ENCODE data around the gene CDH15. TPM values are rescaled to one million over a fixed set of nuclear protein-coding genes. Genes with fewer than 3 reads are reported as not detected.
A peak's percentile ranks its signal among the peaks of the same experiment; 100 is the strongest.

Gene CDH15
- total and polyA plus RNA-seq, 11 donors: 0.16 to 0.32 (median 0.18) TPM; not detected in 8

- ATAC-seq: no peak
- peaks cover 0 to 20% (median 12%) of the 10 kb centered on the region in 12 donors for H3K4me1 ChIP-seq
- H3K4me3 ChIP-seq: no peak overlapping the region
- peak in 1 of 5 donors; percentile 62 for DNase-seq
- H3K27ac ChIP-seq: no peak overlapping the region
- no peaks in the 10 kb centered on the region for H3K36me3 ChIP-seq
- peaks cover 4 to 62% (median 29%) of the 10 kb centered on the region in 9 donors for H3K27me3 ChIP-seq
- WGBS, 4 donors: 77 to 86% (median 82%) methylated on average over 10 to 14 of the region's 14 CpGs
- TF ChIP-seq CTCF (IDR thresholded peaks at IDR 0.05) (no peak), POLR2A (IDR thresholded peaks at IDR 0.05) (no peak)
- intact Hi-C loops (cut with DNase I): loop anchor here (5.0 to 10.0 kb wide), 5 partner anchors 227 to 432 kb away; partner anchors contain the start of gene APRT (in 4 of the 10)
- H3K9me3 ChIP-seq: no peaks in the 10 kb centered on the region
These were observed 1.8 kb upstream of the CDH15 start for GRCh38 chr16:89169778-89170177.

- Histone ChIP-seq H3K4me1 (peaks cover 0 to 20% (median 12%) of the 10 kb centered on the region in 12 donors), H3K4me3 (peak overlapping the region in 10 of 12 donors; percentile 5 to 44 (median 40)), H3K27me3 (peaks cover 4 to 61% (median 29%) of the 10 kb centered on the region in 9 donors), H3K9me3 (no peaks in the 10 kb centered on the region), H3K36me3 (no peaks in the 10 kb centered on the region), H3K27ac (no peak overlapping the region)
- WGBS, 4 donors: 13 to 18% (median 15%) methylated on average over 26 to 34 of the region's 34 CpGs
- TF ChIP-seq POLR2A (IDR thresholded peaks at IDR 0.05) (no peak), CTCF (IDR thresholded peaks at IDR 0.05) (no peak)
- peak in 1 of 5 donors; percentile 64 for DNase-seq
- ATAC-seq: no peak
- intact Hi-C loops (cut with DNase I): loop anchor here in 1 of 10 donors (5.0 kb wide), 1 partner anchor 428 kb away; no protein-coding TSS in a partner anchor
These were observed 967 bp upstream of the CDH15 start for GRCh38 chr16:89170346-89171215.

GRCh38 chr16:89172171-89172527, 601 bp downstream of the CDH15 start:
- peaks cover 0 to 19% (median 11%) of the 10 kb centered on the region in 12 donors for H3K4me1 ChIP-seq
- DNase-seq (peak in 1 of 5 donors; percentile 28), ATAC-seq (no peak)
- no peak overlapping the region for H3K27ac ChIP-seq
- WGBS, 4 donors: 67 to 84% (median 77%) methylated on average over 3 to 11 of the region's 11 CpGs
- no peak for TF ChIP-seq POLR2A (IDR thresholded peaks at IDR 0.05)
- TF ChIP-seq CTCF (IDR thresholded peaks at IDR 0.05): no peak
- H3K36me3 ChIP-seq: no peaks in the 10 kb centered on the region
- intact Hi-C loops (cut with DNase I): loop anchor here in 1 of 10 donors (5.0 kb wide), 1 partner anchor 430 kb away; no protein-coding TSS in a partner anchor
- no peak overlapping the region for H3K4me3 ChIP-seq
- H3K27me3 ChIP-seq: peaks cover 4 to 61% (median 29%) of the 10 kb centered on the region in 9 donors
- no peaks in the 10 kb centered on the region for H3K9me3 ChIP-seq

GRCh38 chr16:89172528-89173173, 1.1 kb downstream of the CDH15 start:
- 45 to 65% (median 51%) methylated on average over 8 to 13 of the region's 13 CpGs for WGBS, 4 donors
- intact Hi-C loops (cut with DNase I): loop anchor here in 1 of 10 donors (5.0 kb wide), 1 partner anchor 430 kb away; no protein-coding TSS in a partner anchor
- Histone ChIP-seq H3K27ac (no peak overlapping the region), H3K4me3 (no peak overlapping the region), H3K36me3 (no peaks in the 10 kb centered on the region), H3K4me1 (peaks cover 0 to 14% (median 8%) of the 10 kb centered on the region in 12 donors), H3K27me3 (peaks cover 4 to 60% (median 30%) of the 10 kb centered on the region in 9 donors), H3K9me3 (no peaks in the 10 kb centered on the region)
- peak in 1 of 5 donors; percentile 19 for DNase-seq
- TF ChIP-seq CTCF (IDR thresholded peaks at IDR 0.05): no peak
- no peak for TF ChIP-seq POLR2A (IDR thresholded peaks at IDR 0.05)
- ATAC-seq: no peak

Data from heart left ventricle (tissue), 16 donors.